Thyroid gland (tissue), 4 donors: ENCODE measurements around the gene FHOD3.

Source experiments
- CTCF ChIP-seq, 6 experiments: fragments of 200-600 bp in 3 of 6; fragments of 450-650 bp in 3 of 6; sonication (generic) in 3 of 6; IDR thresholded peaks; one replicate each; pipeline ENCODE4 v1.5.1; 2016 to 2019; ENCODE audit warnings: antibody characterized with exemption in 6 of 6, mild to moderate bottlenecking in 2 of 6, inconsistent platforms in 1 of 6, moderate library complexity in 1 of 6
- POLR2A ChIP-seq, 2 donors: fragments of 450-650 bp; IDR thresholded peaks; one replicate each; pipeline ENCODE4 v1.6.1; 2017; ENCODE audit warnings: antibody characterized with exemption in 2 of 2, mild to moderate bottlenecking in 2 of 2, moderate library complexity in 1 of 2

- TF ChIP-seq CTCF (IDR thresholded peaks at IDR 0.05) (no peak), POLR2A (IDR thresholded peaks at IDR 0.05) (no peak)
These were observed 5.8 kb downstream of the FHOD3 start for GRCh38 chr18:36303211-36303844.
